H1 (cell line): Measurements from ENCODE around the gene CTNNA3. TPM values are rescaled to one million over a fixed set of nuclear protein-coding genes. Genes with fewer than 3 reads are reported as not detected.
A peak's percentile ranks its signal among the peaks of the same experiment; 100 is the strongest.

Source experiments
- polyA plus RNA-seq, 7 experiments: library from polyadenylated mRNA; depleted of rRNA in 3 of 7; stranded (reverse) in 5 of 7; unstranded in 2 of 7; fragments of >200 nt in 5 of 7; fragments of 200-250 nt in 2 of 7; gene quantifications; 1 replicate in 5 of 7; 2 replicates in 1 of 7; 4 replicates in 1 of 7; pipeline versions ENCODE4 v1.2.1 to v1.2.3, GENCODE V29; 2011 to 2013; ENCODE audit warnings: missing spikeins in 2 of 7, mixed read lengths in 2 of 7
- total RNA-seq: library from RNA; stranded (reverse); fragmentation: NEBNext Ultra II Directional; extraction: Animal tissue kit (Norgen Biotek cat#: 25700); gene quantifications from 2 replicates; pipeline ENCODE4 v1.2.1, GENCODE V29; 2021
- TF ChIP-seq, protein P1 (sequence below): fragments of 300-600 bp; sonication (generic); IDR thresholded peaks from 2 replicates; pipeline ENCODE4 v1.7.1; 2012; ENCODE audit warnings: low read length, moderate library complexity, mild to moderate bottlenecking, inconsistent platforms; ENCODE audit not compliant: insufficient replicate concordance

CTNNA3 gene
- total and polyA plus RNA-seq, 2 of the 8 experiments (the other 6 are each of a cell fraction or from before 2014, with no cell fraction given) = 1.3 to 1.5 TPM

- TF ChIP-seq, protein P1, sequence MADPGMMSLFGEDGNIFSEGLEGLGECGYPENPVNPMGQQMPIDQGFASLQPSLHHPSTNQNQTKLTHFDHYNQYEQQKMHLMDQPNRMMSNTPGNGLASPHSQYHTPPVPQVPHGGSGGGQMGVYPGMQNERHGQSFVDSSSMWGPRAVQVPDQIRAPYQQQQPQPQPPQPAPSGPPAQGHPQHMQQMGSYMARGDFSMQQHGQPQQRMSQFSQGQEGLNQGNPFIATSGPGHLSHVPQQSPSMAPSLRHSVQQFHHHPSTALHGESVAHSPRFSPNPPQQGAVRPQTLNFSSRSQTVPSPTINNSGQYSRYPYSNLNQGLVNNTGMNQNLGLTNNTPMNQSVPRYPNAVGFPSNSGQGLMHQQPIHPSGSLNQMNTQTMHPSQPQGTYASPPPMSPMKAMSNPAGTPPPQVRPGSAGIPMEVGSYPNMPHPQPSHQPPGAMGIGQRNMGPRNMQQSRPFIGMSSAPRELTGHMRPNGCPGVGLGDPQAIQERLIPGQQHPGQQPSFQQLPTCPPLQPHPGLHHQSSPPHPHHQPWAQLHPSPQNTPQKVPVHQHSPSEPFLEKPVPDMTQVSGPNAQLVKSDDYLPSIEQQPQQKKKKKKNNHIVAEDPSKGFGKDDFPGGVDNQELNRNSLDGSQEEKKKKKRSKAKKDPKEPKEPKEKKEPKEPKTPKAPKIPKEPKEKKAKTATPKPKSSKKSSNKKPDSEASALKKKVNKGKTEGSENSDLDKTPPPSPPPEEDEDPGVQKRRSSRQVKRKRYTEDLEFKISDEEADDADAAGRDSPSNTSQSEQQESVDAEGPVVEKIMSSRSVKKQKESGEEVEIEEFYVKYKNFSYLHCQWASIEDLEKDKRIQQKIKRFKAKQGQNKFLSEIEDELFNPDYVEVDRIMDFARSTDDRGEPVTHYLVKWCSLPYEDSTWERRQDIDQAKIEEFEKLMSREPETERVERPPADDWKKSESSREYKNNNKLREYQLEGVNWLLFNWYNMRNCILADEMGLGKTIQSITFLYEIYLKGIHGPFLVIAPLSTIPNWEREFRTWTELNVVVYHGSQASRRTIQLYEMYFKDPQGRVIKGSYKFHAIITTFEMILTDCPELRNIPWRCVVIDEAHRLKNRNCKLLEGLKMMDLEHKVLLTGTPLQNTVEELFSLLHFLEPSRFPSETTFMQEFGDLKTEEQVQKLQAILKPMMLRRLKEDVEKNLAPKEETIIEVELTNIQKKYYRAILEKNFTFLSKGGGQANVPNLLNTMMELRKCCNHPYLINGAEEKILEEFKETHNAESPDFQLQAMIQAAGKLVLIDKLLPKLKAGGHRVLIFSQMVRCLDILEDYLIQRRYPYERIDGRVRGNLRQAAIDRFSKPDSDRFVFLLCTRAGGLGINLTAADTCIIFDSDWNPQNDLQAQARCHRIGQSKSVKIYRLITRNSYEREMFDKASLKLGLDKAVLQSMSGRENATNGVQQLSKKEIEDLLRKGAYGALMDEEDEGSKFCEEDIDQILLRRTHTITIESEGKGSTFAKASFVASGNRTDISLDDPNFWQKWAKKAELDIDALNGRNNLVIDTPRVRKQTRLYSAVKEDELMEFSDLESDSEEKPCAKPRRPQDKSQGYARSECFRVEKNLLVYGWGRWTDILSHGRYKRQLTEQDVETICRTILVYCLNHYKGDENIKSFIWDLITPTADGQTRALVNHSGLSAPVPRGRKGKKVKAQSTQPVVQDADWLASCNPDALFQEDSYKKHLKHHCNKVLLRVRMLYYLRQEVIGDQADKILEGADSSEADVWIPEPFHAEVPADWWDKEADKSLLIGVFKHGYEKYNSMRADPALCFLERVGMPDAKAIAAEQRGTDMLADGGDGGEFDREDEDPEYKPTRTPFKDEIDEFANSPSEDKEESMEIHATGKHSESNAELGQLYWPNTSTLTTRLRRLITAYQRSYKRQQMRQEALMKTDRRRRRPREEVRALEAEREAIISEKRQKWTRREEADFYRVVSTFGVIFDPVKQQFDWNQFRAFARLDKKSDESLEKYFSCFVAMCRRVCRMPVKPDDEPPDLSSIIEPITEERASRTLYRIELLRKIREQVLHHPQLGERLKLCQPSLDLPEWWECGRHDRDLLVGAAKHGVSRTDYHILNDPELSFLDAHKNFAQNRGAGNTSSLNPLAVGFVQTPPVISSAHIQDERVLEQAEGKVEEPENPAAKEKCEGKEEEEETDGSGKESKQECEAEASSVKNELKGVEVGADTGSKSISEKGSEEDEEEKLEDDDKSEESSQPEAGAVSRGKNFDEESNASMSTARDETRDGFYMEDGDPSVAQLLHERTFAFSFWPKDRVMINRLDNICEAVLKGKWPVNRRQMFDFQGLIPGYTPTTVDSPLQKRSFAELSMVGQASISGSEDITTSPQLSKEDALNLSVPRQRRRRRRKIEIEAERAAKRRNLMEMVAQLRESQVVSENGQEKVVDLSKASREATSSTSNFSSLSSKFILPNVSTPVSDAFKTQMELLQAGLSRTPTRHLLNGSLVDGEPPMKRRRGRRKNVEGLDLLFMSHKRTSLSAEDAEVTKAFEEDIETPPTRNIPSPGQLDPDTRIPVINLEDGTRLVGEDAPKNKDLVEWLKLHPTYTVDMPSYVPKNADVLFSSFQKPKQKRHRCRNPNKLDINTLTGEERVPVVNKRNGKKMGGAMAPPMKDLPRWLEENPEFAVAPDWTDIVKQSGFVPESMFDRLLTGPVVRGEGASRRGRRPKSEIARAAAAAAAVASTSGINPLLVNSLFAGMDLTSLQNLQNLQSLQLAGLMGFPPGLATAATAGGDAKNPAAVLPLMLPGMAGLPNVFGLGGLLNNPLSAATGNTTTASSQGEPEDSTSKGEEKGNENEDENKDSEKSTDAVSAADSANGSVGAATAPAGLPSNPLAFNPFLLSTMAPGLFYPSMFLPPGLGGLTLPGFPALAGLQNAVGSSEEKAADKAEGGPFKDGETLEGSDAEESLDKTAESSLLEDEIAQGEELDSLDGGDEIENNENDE = peak; percentile 16
Observed at GRCh38 chr10:66924674-66925345, 771.2 kb downstream of the CTNNA3 start (continued).
